Thyroid gland (tissue), 4 donors: ENCODE measurements around the gene MLPH.

Source experiments
- POLR2A ChIP-seq, 2 donors: fragments of 450-650 bp; IDR thresholded peaks; one replicate each; pipeline ENCODE4 v1.6.1; 2017; ENCODE audit warnings: antibody characterized with exemption in 2 of 2, mild to moderate bottlenecking in 2 of 2, moderate library complexity in 1 of 2
- TF ChIP-seq, protein P1 (sequence below), 6 experiments: fragments of 200-600 bp in 3 of 6; fragments of 450-650 bp in 3 of 6; sonication (generic) in 3 of 6; IDR thresholded peaks; one replicate each; pipeline ENCODE4 v1.5.1; 2016 to 2019; ENCODE audit warnings: antibody characterized with exemption in 6 of 6, mild to moderate bottlenecking in 2 of 6, inconsistent platforms in 1 of 6, moderate library complexity in 1 of 6

DNA sequence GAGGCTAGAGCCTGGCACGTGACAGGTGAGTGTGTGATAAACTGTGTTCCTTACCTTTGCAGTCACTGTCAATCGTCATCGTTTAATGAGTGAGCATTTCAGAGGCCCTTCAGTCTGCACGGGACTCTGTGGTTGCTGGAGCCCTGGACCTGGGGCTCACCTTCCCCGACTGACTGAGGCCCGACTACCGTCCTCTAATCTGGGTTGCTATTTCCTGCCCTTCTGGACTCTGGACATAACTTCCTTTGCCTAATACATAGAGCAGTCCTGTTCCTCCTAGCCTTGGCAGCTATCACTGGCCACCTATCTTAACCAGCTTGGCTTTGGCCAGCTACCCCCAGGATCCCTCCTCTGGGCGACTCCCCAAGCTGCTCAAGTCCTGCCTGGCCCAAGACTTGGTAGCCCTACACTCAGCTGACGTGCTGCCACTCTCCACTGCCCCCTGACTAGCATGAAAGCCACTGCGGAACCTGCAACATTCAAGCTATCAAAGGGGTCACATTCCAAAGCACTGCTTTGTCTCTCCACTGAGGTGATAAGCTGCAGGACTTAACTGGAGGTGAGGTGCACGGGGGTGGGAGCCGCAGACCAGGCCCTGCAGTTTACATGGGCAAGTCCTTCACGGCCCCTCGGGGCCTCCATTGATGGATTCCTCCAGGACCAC is 114.5 kb downstream of the MLPH start:
- TF ChIP-seq, protein P1, sequence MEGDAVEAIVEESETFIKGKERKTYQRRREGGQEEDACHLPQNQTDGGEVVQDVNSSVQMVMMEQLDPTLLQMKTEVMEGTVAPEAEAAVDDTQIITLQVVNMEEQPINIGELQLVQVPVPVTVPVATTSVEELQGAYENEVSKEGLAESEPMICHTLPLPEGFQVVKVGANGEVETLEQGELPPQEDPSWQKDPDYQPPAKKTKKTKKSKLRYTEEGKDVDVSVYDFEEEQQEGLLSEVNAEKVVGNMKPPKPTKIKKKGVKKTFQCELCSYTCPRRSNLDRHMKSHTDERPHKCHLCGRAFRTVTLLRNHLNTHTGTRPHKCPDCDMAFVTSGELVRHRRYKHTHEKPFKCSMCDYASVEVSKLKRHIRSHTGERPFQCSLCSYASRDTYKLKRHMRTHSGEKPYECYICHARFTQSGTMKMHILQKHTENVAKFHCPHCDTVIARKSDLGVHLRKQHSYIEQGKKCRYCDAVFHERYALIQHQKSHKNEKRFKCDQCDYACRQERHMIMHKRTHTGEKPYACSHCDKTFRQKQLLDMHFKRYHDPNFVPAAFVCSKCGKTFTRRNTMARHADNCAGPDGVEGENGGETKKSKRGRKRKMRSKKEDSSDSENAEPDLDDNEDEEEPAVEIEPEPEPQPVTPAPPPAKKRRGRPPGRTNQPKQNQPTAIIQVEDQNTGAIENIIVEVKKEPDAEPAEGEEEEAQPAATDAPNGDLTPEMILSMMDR (IDR thresholded peaks at IDR 0.05), result no peak
- TF ChIP-seq POLR2A (IDR thresholded peaks at IDR 0.05), result no peak
